ENCODE measurements around the gene ESR1.

- TF ChIP-seq CTCF (IDR thresholded peaks at IDR 0.05) (no peak), POLR2A (IDR thresholded peaks at IDR 0.05) (no peak)
These were observed 154.3 kb downstream of the ESR1 start for GRCh38 chr6:151961809-151962208.

Data from breast epithelium (tissue), 3 donors.